Liver (tissue), 9 donors: ENCODE measurements around the gene SLC25A42. TPM values are rescaled to one million over a fixed set of nuclear protein-coding genes. Genes with fewer than 3 reads are reported as not detected.

Experiments used
- DNase-seq: peaks from one replicate; pipeline ENCODE4 v3.0.0-alpha.2; 2017; ENCODE audit warnings: low spot score
- H3K27ac ChIP-seq, 2 donors: one replicate each; pipeline ENCODE4 v1.7.0; 2013; ENCODE audit warnings: inconsistent platforms in 2 of 2, low read length in 2 of 2, control low read depth in 1 of 2, low read depth in 1 of 2, mild to moderate bottlenecking in 1 of 2
- H3K27me3 ChIP-seq, 4 donors: one replicate each; pipeline versions ENCODE4 v1.6.1 to v1.7.0; 2013; ENCODE audit warnings: low read length in 3 of 4, inconsistent platforms in 1 of 4, mild to moderate bottlenecking in 1 of 4, moderate library complexity in 1 of 4; ENCODE audit not compliant: control insufficient read depth in 4 of 4, insufficient read depth in 4 of 4
- H3K36me3 ChIP-seq, 4 donors: one replicate each; pipeline versions ENCODE4 v1.6.1 to v1.7.0; 2013; ENCODE audit warnings: low read length in 3 of 4, mild to moderate bottlenecking in 3 of 4, low read depth in 1 of 4, moderate library complexity in 1 of 4; ENCODE audit not compliant: control insufficient read depth in 4 of 4, insufficient read depth in 3 of 4
- H3K4me1 ChIP-seq, 4 donors: one replicate each; pipeline versions ENCODE4 v1.6.1 to v1.7.0; 2013; ENCODE audit warnings: low read length in 3 of 4, mild to moderate bottlenecking in 3 of 4, moderate library complexity in 1 of 4; ENCODE audit not compliant: control insufficient read depth in 4 of 4, insufficient read depth in 4 of 4
- H3K4me3 ChIP-seq, 3 donors: one replicate each; pipeline versions ENCODE4 v1.6.1 to v1.7.0; 2013; ENCODE audit warnings: low read length in 3 of 3, control low read depth in 1 of 3, low read depth in 1 of 3, mild to moderate bottlenecking in 1 of 3
- H3K9ac ChIP-seq, 2 donors: one replicate each; pipeline ENCODE4 v1.7.0; 2013; ENCODE audit warnings: low read length in 2 of 2, mild to moderate bottlenecking in 2 of 2, moderate library complexity in 2 of 2, control low read depth in 1 of 2, low read depth in 1 of 2
- H3K9me3 ChIP-seq, 4 donors: one replicate each; pipeline versions ENCODE4 v1.6.1 to v1.7.0; 2013; ENCODE audit warnings: low read length in 3 of 4; ENCODE audit not compliant: control insufficient read depth in 4 of 4
- ATF3 ChIP-seq: IDR thresholded peaks from 2 replicates; pipeline ENCODE4 v1.6.1; 2016; ENCODE audit warnings: antibody characterized with exemption
- EGR1 ChIP-seq, 2 donors: IDR thresholded peaks; 2 replicates each; pipeline ENCODE4 v1.6.1; 2016 to 2018; ENCODE audit warnings: antibody characterized with exemption in 2 of 2, low read depth in 2 of 2
- FOXA1 ChIP-seq: IDR thresholded peaks from 2 replicates; pipeline ENCODE4 v1.6.1; 2016; ENCODE audit warnings: antibody characterized with exemption
- FOXA2 ChIP-seq: IDR thresholded peaks from 2 replicates; pipeline ENCODE4 v1.6.1; 2016; ENCODE audit warnings: antibody characterized with exemption
- GABPA ChIP-seq, 2 donors: IDR thresholded peaks in 1 of 2; conservative IDR thresholded peaks in 1 of 2; 2 replicates each; pipeline ENCODE4 v1.6.1; 2016; ENCODE audit warnings: antibody characterized with exemption in 2 of 2, mild to moderate bottlenecking in 1 of 2, moderate library complexity in 1 of 2
- HNF4A ChIP-seq, 2 donors: conservative IDR thresholded peaks; 2 replicates each; pipeline ENCODE4 v1.6.1; 2016; ENCODE audit warnings: antibody characterized with exemption in 2 of 2, mild to moderate bottlenecking in 2 of 2
- HNF4G ChIP-seq: IDR thresholded peaks from 2 replicates; pipeline ENCODE4 v1.6.1; 2016; ENCODE audit warnings: antibody characterized with exemption
- JUND ChIP-seq, 2 donors: IDR thresholded peaks; 2 replicates each; pipeline ENCODE4 v1.6.1; 2016; ENCODE audit warnings: antibody characterized with exemption in 2 of 2
- NR2F2 ChIP-seq: IDR thresholded peaks from 2 replicates; pipeline ENCODE4 v1.6.1; 2016; ENCODE audit warnings: antibody characterized with exemption
- RAD21 ChIP-seq, 2 donors: IDR thresholded peaks; 2 replicates each; pipeline ENCODE4 v1.6.1; 2016; ENCODE audit warnings: antibody characterized with exemption in 2 of 2, mild to moderate bottlenecking in 2 of 2
- RXRA ChIP-seq, 2 donors: IDR thresholded peaks; 2 replicates each; pipeline ENCODE4 v1.6.1; 2017 to 2018; ENCODE audit warnings: antibody characterized with exemption in 2 of 2, mild to moderate bottlenecking in 1 of 2
- SP1 ChIP-seq: IDR thresholded peaks from 2 replicates; pipeline ENCODE4 v1.6.1; 2018; ENCODE audit warnings: antibody characterized with exemption, mild to moderate bottlenecking
- TAF1 ChIP-seq: conservative IDR thresholded peaks from 2 replicates; pipeline ENCODE4 v1.6.1; 2016; ENCODE audit warnings: antibody characterized with exemption, mild to moderate bottlenecking
- YY1 ChIP-seq: IDR thresholded peaks from 2 replicates; pipeline ENCODE4 v1.6.1; 2016; ENCODE audit warnings: antibody characterized with exemption, mild to moderate bottlenecking
- ZBTB33 ChIP-seq: IDR thresholded peaks from 2 replicates; pipeline ENCODE4 v1.6.1; 2016; ENCODE audit warnings: antibody characterized with exemption
- WGBS: extraction: QIAGEN DNeasy Blood & Tissue Kit; methylation state at CpG from one replicate; pipeline ENCODE4 v1.1.7; 2013; 5-methylcytosine and 5-hydroxymethylcytosine counted together
- polyA plus RNA-seq, 2 donors: library from polyadenylated mRNA; stranded (reverse) in 1 of 2; unstranded in 1 of 2; fragments of 200-250 nt in 1 of 2; fragments of >200 nt in 1 of 2; fragmentation: Nextera tagmentation in 1 of 2; extraction: Ambion mirVana in 1 of 2; gene quantifications; one replicate each; pipeline versions ENCODE4 v1.2.1 to v1.2.3, GENCODE V29; 2013 to 2015
- total RNA-seq, 2 donors: library from RNA; depleted of rRNA; stranded (reverse); fragments of >200 nt; gene quantifications; one replicate each; pipeline ENCODE4 v1.2.3, GENCODE V29; 2014
- TF ChIP-seq, protein P1 (sequence below): IDR thresholded peaks from 2 replicates; pipeline ENCODE4 v1.6.1; 2016; ENCODE audit warnings: antibody characterized with exemption
- TF ChIP-seq, protein P2 (sequence below): IDR thresholded peaks from 2 replicates; pipeline ENCODE4 v1.6.1; 2016; ENCODE audit warnings: antibody characterized with exemption, mild to moderate bottlenecking
- TF ChIP-seq, protein P3 (sequence below): fragments of 150-350 bp; IDR thresholded peaks from 2 replicates; pipeline ENCODE4 v1.5.1; 2017; ENCODE audit warnings: improper control_type of control experiment, low read depth, low read length; ENCODE audit not compliant: missing input control
- donor health status: healthy.
- donor health status: healthy.
- donor health status: healthy.
- donor health status: healthy.
- donor health status: healthy.

The SLC25A42 gene
- total and polyA plus RNA-seq, 4 donors, result 24.7 to 89.6 (median 60.2) TPM

DNA sequence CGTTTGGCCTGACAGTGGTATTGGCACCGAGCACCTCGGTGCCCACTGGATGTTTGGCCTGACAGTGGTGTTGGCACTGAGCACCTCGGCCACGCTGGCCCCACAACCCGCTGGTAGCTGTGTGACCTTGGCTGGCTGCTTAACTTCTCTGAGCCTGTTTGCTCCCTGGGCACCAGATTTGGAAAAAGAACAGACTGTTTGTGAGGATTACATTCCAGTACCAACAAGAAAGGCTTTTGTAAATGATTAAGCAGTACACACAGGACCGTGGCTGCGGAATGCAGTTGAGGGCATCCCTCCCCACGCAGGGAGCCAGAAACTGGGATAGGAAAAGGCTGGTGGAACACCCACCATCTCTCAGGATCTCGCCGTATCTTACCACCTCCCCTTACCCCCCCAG, 31.9 kb downstream of the SLC25A42 start (continued):
- no peak for TF ChIP-seq NR2F2

- peak overlapping the region in 1 of 3 donors; percentile 52 for H3K4me3 ChIP-seq
- 43% methylated on average over 24 of the region's 24 CpGs for WGBS
- H3K27ac ChIP-seq, result peak overlapping the region; percentile 97 to 98
- peak; percentile 78 for DNase-seq
- peaks cover 19 to 67% (median 48%) of the 10 kb centered on the region in 4 donors for H3K4me1 ChIP-seq
- H3K9me3 ChIP-seq, result no peaks in the 10 kb centered on the region
- TF ChIP-seq RAD21 (IDR thresholded peaks at IDR 0.05) (peak; percentile 43 to 57), FOXA2 (peak; percentile 73), RXRA (IDR thresholded peaks at IDR 0.05) (peak; percentile 100), HNF4A (conservative IDR thresholded peaks at IDR 0.05) (peak; percentile 99), ZBTB33 (peak; percentile 88), EGR1 (IDR thresholded peaks at IDR 0.05; ENCODE audit: low read depth in 2 of 2) (no peak), NR2F2 (peak; percentile 69), JUND (IDR thresholded peaks at IDR 0.05) (peak; percentile 96 to 98), TAF1 (no peak), FOXA1 (peak; percentile 63), GABPA (IDR thresholded peaks at IDR 0.05 in 1 of 2, conservative IDR thresholded peaks at IDR 0.05 in 1 of 2) (peak in 1 of 2 donors; percentile 39), SP1 (peak; percentile 99), HNF4G (peak; percentile 98), ATF3 (peak; percentile 98), YY1 (peak; percentile 63)
- TF ChIP-seq, protein P1, sequence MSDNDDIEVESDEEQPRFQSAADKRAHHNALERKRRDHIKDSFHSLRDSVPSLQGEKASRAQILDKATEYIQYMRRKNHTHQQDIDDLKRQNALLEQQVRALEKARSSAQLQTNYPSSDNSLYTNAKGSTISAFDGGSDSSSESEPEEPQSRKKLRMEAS, result peak; percentile 93
- TF ChIP-seq, protein P2, sequence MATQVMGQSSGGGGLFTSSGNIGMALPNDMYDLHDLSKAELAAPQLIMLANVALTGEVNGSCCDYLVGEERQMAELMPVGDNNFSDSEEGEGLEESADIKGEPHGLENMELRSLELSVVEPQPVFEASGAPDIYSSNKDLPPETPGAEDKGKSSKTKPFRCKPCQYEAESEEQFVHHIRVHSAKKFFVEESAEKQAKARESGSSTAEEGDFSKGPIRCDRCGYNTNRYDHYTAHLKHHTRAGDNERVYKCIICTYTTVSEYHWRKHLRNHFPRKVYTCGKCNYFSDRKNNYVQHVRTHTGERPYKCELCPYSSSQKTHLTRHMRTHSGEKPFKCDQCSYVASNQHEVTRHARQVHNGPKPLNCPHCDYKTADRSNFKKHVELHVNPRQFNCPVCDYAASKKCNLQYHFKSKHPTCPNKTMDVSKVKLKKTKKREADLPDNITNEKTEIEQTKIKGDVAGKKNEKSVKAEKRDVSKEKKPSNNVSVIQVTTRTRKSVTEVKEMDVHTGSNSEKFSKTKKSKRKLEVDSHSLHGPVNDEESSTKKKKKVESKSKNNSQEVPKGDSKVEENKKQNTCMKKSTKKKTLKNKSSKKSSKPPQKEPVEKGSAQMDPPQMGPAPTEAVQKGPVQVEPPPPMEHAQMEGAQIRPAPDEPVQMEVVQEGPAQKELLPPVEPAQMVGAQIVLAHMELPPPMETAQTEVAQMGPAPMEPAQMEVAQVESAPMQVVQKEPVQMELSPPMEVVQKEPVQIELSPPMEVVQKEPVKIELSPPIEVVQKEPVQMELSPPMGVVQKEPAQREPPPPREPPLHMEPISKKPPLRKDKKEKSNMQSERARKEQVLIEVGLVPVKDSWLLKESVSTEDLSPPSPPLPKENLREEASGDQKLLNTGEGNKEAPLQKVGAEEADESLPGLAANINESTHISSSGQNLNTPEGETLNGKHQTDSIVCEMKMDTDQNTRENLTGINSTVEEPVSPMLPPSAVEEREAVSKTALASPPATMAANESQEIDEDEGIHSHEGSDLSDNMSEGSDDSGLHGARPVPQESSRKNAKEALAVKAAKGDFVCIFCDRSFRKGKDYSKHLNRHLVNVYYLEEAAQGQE, result peak; percentile 90
- TF ChIP-seq, protein P3, sequence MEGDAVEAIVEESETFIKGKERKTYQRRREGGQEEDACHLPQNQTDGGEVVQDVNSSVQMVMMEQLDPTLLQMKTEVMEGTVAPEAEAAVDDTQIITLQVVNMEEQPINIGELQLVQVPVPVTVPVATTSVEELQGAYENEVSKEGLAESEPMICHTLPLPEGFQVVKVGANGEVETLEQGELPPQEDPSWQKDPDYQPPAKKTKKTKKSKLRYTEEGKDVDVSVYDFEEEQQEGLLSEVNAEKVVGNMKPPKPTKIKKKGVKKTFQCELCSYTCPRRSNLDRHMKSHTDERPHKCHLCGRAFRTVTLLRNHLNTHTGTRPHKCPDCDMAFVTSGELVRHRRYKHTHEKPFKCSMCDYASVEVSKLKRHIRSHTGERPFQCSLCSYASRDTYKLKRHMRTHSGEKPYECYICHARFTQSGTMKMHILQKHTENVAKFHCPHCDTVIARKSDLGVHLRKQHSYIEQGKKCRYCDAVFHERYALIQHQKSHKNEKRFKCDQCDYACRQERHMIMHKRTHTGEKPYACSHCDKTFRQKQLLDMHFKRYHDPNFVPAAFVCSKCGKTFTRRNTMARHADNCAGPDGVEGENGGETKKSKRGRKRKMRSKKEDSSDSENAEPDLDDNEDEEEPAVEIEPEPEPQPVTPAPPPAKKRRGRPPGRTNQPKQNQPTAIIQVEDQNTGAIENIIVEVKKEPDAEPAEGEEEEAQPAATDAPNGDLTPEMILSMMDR, result no peak
- no peaks in the 10 kb centered on the region for H3K36me3 ChIP-seq
- H3K27me3 ChIP-seq, result no peaks in the 10 kb centered on the region
- peak overlapping the region; percentile 30 to 73 for H3K9ac ChIP-seq
Measured at GRCh38 chr19:19096641-19097627, 33.1 kb downstream of the SLC25A42 start.
